SK-N-SH treated with all-trans-retinoic acid at 6 μM for 48 hours (cell line): ENCODE measurements around the gene GABARAP.

Experiments used
- ARNTL ChIP-seq: fragments of 450-650 bp; formaldehyde crosslinking; IDR thresholded peaks from 2 replicates; pipeline ENCODE4 v1.5.0; 2020; ENCODE audit warnings: low read depth, mild to moderate bottlenecking, moderate library complexity, borderline replicate concordance
- CREB5 ChIP-seq: fragments of 250-450 bp; sonication (Bioruptor Pico); IDR thresholded peaks from 2 replicates; pipeline ENCODE4 v1.5.1; 2020; ENCODE audit warnings: low read depth, mild to moderate bottlenecking, moderate library complexity
- CSDC2 ChIP-seq: fragments of 250-450 bp; sonication (Bioruptor Pico); IDR thresholded peaks from 2 replicates; pipeline ENCODE4 v1.5.0; 2020; ENCODE audit warnings: mild to moderate bottlenecking, moderate library complexity
- CSRNP3 ChIP-seq: fragments of 250-450 bp; sonication (Bioruptor Pico); IDR thresholded peaks from 2 replicates; pipeline ENCODE4 v1.5.1; 2021; ENCODE audit warnings: mild to moderate bottlenecking, moderate library complexity
- GLIS3 ChIP-seq: fragments of 250-450 bp; sonication (Bioruptor Pico); IDR thresholded peaks from 2 replicates; pipeline ENCODE4 v1.5.0; 2020; ENCODE audit warnings: mild to moderate bottlenecking, moderate library complexity
- ISL1 ChIP-seq: fragments of 250-450 bp; sonication (Bioruptor Pico); IDR thresholded peaks from 2 replicates; pipeline ENCODE4 v2.1.2; 2022; ENCODE audit warnings: mild to moderate bottlenecking, moderate library complexity
- POU6F1 ChIP-seq: fragments of 250-450 bp; sonication (Bioruptor Pico); IDR thresholded peaks from 2 replicates; pipeline ENCODE4 v1.8.0; 2021; ENCODE audit warnings: low read depth, mild to moderate bottlenecking, moderate library complexity, borderline replicate concordance
- RARB ChIP-seq: fragments of 250-450 bp; sonication (Bioruptor Pico); IDR thresholded peaks from 2 replicates; pipeline ENCODE4 v1.8.0; 2021; ENCODE audit warnings: mild to moderate bottlenecking, moderate library complexity
- SNAI2 ChIP-seq: fragments of 250-450 bp; sonication (Bioruptor Pico); IDR thresholded peaks from 2 replicates; pipeline ENCODE4 v1.5.0; 2020; ENCODE audit warnings: mild to moderate bottlenecking, moderate library complexity
- TCF4 ChIP-seq: fragments of 250-450 bp; sonication (Bioruptor Pico); IDR thresholded peaks from 2 replicates; pipeline ENCODE4 v1.8.0; 2021; ENCODE audit warnings: mild to moderate bottlenecking, moderate library complexity, borderline replicate concordance
- TSHZ2 ChIP-seq: fragments of 250-450 bp; sonication (Bioruptor Pico); IDR thresholded peaks from 2 replicates; pipeline ENCODE4 v1.5.0; 2020; ENCODE audit warnings: mild to moderate bottlenecking, moderate library complexity
- ZC3H10 ChIP-seq: fragments of 250-450 bp; sonication (Bioruptor Pico); IDR thresholded peaks from 2 replicates; pipeline ENCODE4 v1.5.1; 2021; ENCODE audit warnings: mild to moderate bottlenecking, moderate library complexity
- ZFP30 ChIP-seq: fragments of 450-650 bp; formaldehyde crosslinking; IDR thresholded peaks from 2 replicates; pipeline ENCODE4 v1.5.0; 2022; ENCODE audit warnings: mild to moderate bottlenecking, moderate library complexity
- ZNF8 ChIP-seq: fragments of 450-650 bp; formaldehyde crosslinking; IDR thresholded peaks from 2 replicates; pipeline ENCODE4 v1.5.0; 2020; ENCODE audit warnings: mild to moderate bottlenecking, moderate library complexity

- no peak for TF ChIP-seq TSHZ2 (CRISPR knock-in tag)
- TF ChIP-seq SNAI2 (CRISPR knock-in tag) = no peak
- no peak for TF ChIP-seq ZC3H10 (CRISPR knock-in tag)
- no peak for TF ChIP-seq TCF4 (CRISPR knock-in tag)
- TF ChIP-seq ISL1 = no peak
- no peak for TF ChIP-seq GLIS3 (CRISPR knock-in tag)
- TF ChIP-seq CSDC2 (CRISPR knock-in tag) = no peak
- TF ChIP-seq ZNF8 (CRISPR knock-in tag) = no peak
- TF ChIP-seq CSRNP3 (CRISPR knock-in tag) = no peak
- TF ChIP-seq CREB5 (CRISPR knock-in tag) = no peak
- no peak for TF ChIP-seq RARB (CRISPR knock-in tag)
- no peak for TF ChIP-seq ZFP30
- TF ChIP-seq POU6F1 (CRISPR knock-in tag) = no peak
- no peak for TF ChIP-seq ARNTL
Observed at GRCh38 chr17:7240375-7240774, 1.9 kb downstream of the GABARAP start.
